Loucy (cell line): Measurements from ENCODE around the gene EXOC2.

ENCODE experiments used
- CTCF ChIP-seq: fragments of 200-600 bp; sonication (generic); conservative IDR thresholded peaks from 2 replicates; pipeline ENCODE4 v1.5.1; 2014; ENCODE audit warnings: mild to moderate bottlenecking, antibody characterized with exemption, low read length
- EZH2phosphoT487 ChIP-seq: fragments of 200-600 bp; IDR thresholded peaks from 2 replicates; pipeline ENCODE4 v1.6.1; 2018; ENCODE audit warnings: antibody characterized with exemption, mild to moderate bottlenecking, moderate library complexity, borderline replicate concordance

GRCh38 chr6:511488-512137 is 181.3 kb downstream of the EXOC2 start:
- TF ChIP-seq CTCF: no peak
- no peak for TF ChIP-seq EZH2phosphoT487
